Dendritic cell treated with granulocyte-macrophage colony-stimulating factor and Interleukin-4, amounts not matched to agents 40 ng/mL and 50 ng/mL, for 4 days (primary cell): Measurements from ENCODE around the gene BRD3.
"Not testable (repeated sequence)": the region's sequence is repeated elsewhere in the genome, so short reads cannot be mapped to it uniquely, and the experiment has no call there.

ENCODE experiments used
- H3K27ac Mint-ChIP-seq: one replicate; pipeline ENCODE4 v1.8.0; 2022; ENCODE audit warnings: mild to moderate bottlenecking, mixed read lengths
- H3K27me3 Mint-ChIP-seq: one replicate; pipeline ENCODE4 v1.8.0; 2022; ENCODE audit warnings: mild to moderate bottlenecking, mixed read lengths
- H3K36me3 Mint-ChIP-seq: one replicate; pipeline ENCODE4 v1.8.0; 2022; ENCODE audit warnings: low read depth, mixed read lengths
- H3K4me1 Mint-ChIP-seq: one replicate; pipeline ENCODE4 v1.8.0; 2022; ENCODE audit warnings: low read depth, mixed read lengths
- H3K4me3 Mint-ChIP-seq: one replicate; pipeline ENCODE4 v1.8.0; 2022; ENCODE audit warnings: mild to moderate bottlenecking, moderate library complexity, mixed read lengths
- H3K9me3 Mint-ChIP-seq: one replicate; pipeline ENCODE4 v1.8.0; 2022; ENCODE audit warnings: mixed read lengths
- intact Hi-C: fragments of 100-400 bp; cut with micrococcal nuclease; formaldehyde crosslinking; loops from one replicate; pipeline ENCODE4 v1.15.0; 2022

BRD3 gene

GRCh38 chr9:134075689-134076088, 7.9 kb upstream of the BRD3 start:
- peaks cover 23% of the 10 kb centered on the region for H3K9me3 Mint-ChIP-seq
- H3K36me3 Mint-ChIP-seq, H3K4me3 Mint-ChIP-seq, intact Hi-C loops, H3K4me1 Mint-ChIP-seq, H3K27ac Mint-ChIP-seq: not testable (repeated sequence)
- peaks cover 38% of the 10 kb centered on the region for H3K27me3 Mint-ChIP-seq

DNA sequence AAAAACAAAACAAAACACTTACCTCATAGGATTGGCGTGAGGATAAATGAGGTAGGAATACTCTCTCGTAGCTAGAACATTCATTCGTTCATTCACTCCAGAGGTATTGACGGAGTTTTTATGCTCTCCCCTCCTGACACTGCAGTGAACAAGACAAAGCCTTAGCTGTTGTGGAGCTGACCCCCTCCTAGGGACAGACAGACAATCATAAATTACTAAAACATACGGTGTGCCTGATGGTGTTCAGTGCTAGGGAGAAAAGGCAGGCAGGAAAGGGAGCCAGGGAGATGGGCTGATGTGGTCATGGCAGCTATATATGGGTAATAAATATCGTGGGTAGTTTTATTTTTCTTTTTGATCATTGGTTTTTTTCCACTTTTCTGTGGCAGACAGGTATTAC, 5.7 kb upstream of the BRD3 start:
- intact Hi-C loops = no loop called here
- Mint-ChIP-seq H3K27me3 (peaks cover 49% of the 10 kb centered on the region), H3K4me1 (no peaks in the 10 kb centered on the region), H3K36me3 (no peaks in the 10 kb centered on the region), H3K9me3 (peaks cover 16% of the 10 kb centered on the region), H3K27ac (no peak overlapping the region), H3K4me3 (no peak overlapping the region)

GRCh38 chr9:134072683-134073082, 4.9 kb upstream of the BRD3 start:
- H3K36me3 Mint-ChIP-seq, H3K4me1 Mint-ChIP-seq, H3K27ac Mint-ChIP-seq, intact Hi-C loops, H3K4me3 Mint-ChIP-seq: not testable (repeated sequence)
- Mint-ChIP-seq H3K27me3 (peaks cover 46% of the 10 kb centered on the region), H3K9me3 (peaks cover 16% of the 10 kb centered on the region)

DNA sequence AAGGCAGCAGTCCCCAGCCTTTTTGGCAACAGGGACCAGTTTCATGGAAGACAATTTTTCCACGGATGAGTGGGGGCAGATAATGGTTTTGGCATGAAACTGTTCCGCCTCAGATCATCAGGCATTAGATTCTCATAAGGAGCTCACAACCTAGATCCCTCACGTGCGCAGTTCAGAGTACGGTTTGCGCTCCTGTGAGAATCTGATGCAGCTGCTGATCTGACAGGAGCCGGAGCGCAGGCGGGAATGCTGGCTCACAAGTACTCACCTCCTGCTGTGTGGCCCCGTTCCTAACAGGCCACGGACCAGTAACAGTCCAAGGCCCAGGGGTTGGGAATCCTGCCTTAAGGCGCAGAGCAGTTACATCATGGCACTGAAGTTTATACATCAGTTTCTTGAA, 3.3 kb upstream of the BRD3 start:
- Mint-ChIP-seq H3K4me3 (no peak overlapping the region), H3K27ac (no peak overlapping the region), H3K36me3 (no peaks in the 10 kb centered on the region), H3K4me1 (peaks cover 9% of the 10 kb centered on the region), H3K27me3 (peaks cover 39% of the 10 kb centered on the region), H3K9me3 (peaks cover 3% of the 10 kb centered on the region)
- intact Hi-C loops = no loop called here

- intact Hi-C loops = loop anchor here (2.0 kb wide), 1 partner anchor 45 kb away; the partner anchor contains the start of gene BRD3OS
- Mint-ChIP-seq H3K4me1 (peaks cover 23% of the 10 kb centered on the region), H3K27me3 (peaks cover 33% of the 10 kb centered on the region), H3K27ac (no peak overlapping the region), H3K9me3 (no peaks in the 10 kb centered on the region), H3K36me3 (no peaks in the 10 kb centered on the region), H3K4me3 (no peak overlapping the region)
Measured at GRCh38 chr9:134069480-134070399, 1.9 kb upstream of the BRD3 start.

GRCh38 chr9:134068744-134069479, 1.1 kb upstream of the BRD3 start:
- intact Hi-C loops = loop anchor here (2.0 kb wide), 1 partner anchor 44 kb away; the partner anchor contains the start of gene BRD3OS
- Mint-ChIP-seq H3K4me3 (peak overlapping the region; percentile 81), H3K9me3 (no peaks in the 10 kb centered on the region), H3K27ac (peak overlapping the region; percentile 83), H3K27me3 (peaks cover 26% of the 10 kb centered on the region), H3K4me1 (peaks cover 27% of the 10 kb centered on the region), H3K36me3 (no peaks in the 10 kb centered on the region)

- H3K36me3 Mint-ChIP-seq = peaks cover 15% of the 10 kb centered on the region
- H3K27me3 Mint-ChIP-seq = peaks cover 28% of the 10 kb centered on the region
- no peaks in the 10 kb centered on the region for H3K9me3 Mint-ChIP-seq
- H3K4me1 Mint-ChIP-seq = peaks cover 45% of the 10 kb centered on the region
- intact Hi-C loops = no loop called here
- H3K27ac Mint-ChIP-seq = peak overlapping the region; percentile 74
- peak overlapping the region; percentile 81 for H3K4me3 Mint-ChIP-seq
Measured at GRCh38 chr9:134066913-134067851, 644 bp downstream of the BRD3 start.

- intact Hi-C loops = no loop called here
- Mint-ChIP-seq H3K4me1 (peaks cover 51% of the 10 kb centered on the region), H3K27ac (peak overlapping the region; percentile 74), H3K4me3 (peak overlapping the region; percentile 81), H3K27me3 (peaks cover 28% of the 10 kb centered on the region), H3K36me3 (peaks cover 15% of the 10 kb centered on the region), H3K9me3 (no peaks in the 10 kb centered on the region)
Measured at GRCh38 chr9:134066526-134066912, 1.3 kb downstream of the BRD3 start.

GRCh38 chr9:134065612-134066419, 2.0 kb downstream of the BRD3 start:
- H3K27ac Mint-ChIP-seq = peak overlapping the region; percentile 74
- intact Hi-C loops = no loop called here
- peak overlapping the region; percentile 81 for H3K4me3 Mint-ChIP-seq
- peaks cover 58% of the 10 kb centered on the region for H3K4me1 Mint-ChIP-seq
- peaks cover 24% of the 10 kb centered on the region for H3K27me3 Mint-ChIP-seq
- no peaks in the 10 kb centered on the region for H3K9me3 Mint-ChIP-seq
- H3K36me3 Mint-ChIP-seq = peaks cover 15% of the 10 kb centered on the region

DNA sequence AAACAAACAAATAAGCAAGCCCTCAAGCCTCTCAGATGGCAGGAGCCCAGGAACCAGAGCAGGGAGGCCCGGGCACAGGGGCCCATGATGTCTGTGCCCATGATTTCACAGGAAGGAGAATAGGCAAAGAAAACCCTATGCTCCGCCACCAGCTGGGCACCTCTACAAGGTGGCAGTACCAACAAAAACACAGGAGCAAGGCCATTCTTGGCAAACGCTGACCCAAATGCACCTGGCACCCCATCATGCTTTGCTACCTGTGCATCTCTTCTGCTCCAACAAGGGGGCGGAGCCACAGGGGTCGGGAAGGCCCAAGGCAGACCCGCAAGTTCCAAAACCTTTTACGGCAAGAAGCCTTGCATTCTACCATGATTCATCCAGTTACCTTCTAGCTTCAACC, 3.1 kb downstream of the BRD3 start:
- H3K36me3 Mint-ChIP-seq = peaks cover 15% of the 10 kb centered on the region
- H3K27ac Mint-ChIP-seq = no peak overlapping the region
- H3K9me3 Mint-ChIP-seq = no peaks in the 10 kb centered on the region
- H3K4me3 Mint-ChIP-seq = no peak overlapping the region
- H3K27me3 Mint-ChIP-seq = peaks cover 15% of the 10 kb centered on the region
- intact Hi-C loops = no loop called here
- H3K4me1 Mint-ChIP-seq = peaks cover 69% of the 10 kb centered on the region

DNA sequence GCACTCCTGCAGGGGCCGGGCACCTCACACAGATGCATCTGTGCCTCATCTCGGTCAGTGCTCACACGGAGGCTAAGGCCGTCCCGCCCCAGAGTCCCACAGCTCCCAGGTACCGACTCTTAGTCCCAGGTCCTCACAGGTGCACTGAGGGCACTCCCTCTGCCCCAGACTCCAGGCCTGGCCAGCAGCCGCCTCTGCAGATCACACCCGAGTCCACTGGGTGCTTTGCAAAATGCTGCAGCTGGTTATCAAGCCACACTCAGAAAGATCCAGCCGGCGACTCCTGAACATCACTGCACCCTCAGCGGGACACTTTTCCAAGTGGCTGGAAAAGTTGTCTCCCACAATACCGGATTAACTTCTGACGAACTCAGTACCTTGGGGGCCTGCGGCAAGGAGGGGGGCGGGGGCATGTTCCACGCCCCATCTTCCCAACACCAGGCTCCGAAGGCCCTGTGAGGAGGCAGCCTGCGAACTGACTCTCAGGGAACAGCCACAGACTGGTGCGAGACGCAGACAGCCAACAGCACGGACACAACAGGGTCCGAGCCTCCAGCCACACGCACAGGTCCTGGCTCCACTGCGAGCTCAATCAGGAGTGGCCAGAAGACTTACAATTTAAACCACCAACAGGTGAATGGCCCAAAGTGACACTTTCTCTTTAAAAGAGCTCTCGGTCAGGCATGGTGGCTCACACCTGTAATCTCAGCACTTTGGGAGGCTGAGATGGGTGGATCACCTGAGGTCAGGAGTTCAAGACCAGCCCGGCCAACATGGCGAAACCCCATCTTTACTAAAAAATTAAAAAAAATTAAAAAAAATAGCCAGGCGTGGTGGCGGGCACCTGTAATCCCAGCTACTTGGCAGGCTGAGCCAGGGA, 4.0 kb downstream of the BRD3 start:
- Mint-ChIP-seq H3K27ac (peak overlapping the region; percentile 15), H3K4me3 (no peak overlapping the region), H3K4me1 (peaks cover 78% of the 10 kb centered on the region), H3K9me3 (no peaks in the 10 kb centered on the region), H3K36me3 (peaks cover 19% of the 10 kb centered on the region), H3K27me3 (peaks cover 12% of the 10 kb centered on the region)
- intact Hi-C loops = no loop called here

DNA sequence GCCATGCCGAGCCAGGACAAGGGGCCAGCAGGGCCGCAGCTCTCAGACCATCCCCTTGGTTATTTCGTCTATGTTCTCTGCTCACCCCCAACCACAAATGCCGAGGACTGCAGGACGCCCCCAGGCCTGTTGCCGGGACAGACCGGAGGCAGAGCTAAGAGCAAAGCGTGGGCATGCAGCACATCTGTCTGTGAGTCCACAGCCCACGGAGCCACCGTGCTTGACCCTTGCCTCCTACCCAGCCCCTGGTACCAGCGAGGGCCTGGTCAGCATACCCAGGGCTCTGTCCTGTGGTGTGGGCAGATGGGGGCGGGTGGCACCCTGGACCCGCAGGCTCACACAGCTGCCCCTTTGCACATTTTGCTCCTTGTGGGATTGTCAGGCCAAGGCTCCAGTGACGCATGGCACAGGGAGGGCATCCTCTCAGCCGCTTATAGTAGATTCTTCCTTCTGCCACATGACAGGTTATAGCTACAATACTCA, 4.7 kb downstream of the BRD3 start:
- Mint-ChIP-seq H3K27ac (peak overlapping the region; percentile 55), H3K4me3 (no peak overlapping the region), H3K9me3 (no peaks in the 10 kb centered on the region), H3K4me1 (peaks cover 85% of the 10 kb centered on the region), H3K36me3 (peaks cover 26% of the 10 kb centered on the region), H3K27me3 (peaks cover 18% of the 10 kb centered on the region)
- intact Hi-C loops = no loop called here
